OCI-M1 (cell line): ENCODE data around the gene NINJ1.

Experiments used
- DNase-seq: peaks from one replicate; lab custom pipeline; 2025; lab: John Stamatoyannopoulos, UW

The NINJ1 gene

DNA sequence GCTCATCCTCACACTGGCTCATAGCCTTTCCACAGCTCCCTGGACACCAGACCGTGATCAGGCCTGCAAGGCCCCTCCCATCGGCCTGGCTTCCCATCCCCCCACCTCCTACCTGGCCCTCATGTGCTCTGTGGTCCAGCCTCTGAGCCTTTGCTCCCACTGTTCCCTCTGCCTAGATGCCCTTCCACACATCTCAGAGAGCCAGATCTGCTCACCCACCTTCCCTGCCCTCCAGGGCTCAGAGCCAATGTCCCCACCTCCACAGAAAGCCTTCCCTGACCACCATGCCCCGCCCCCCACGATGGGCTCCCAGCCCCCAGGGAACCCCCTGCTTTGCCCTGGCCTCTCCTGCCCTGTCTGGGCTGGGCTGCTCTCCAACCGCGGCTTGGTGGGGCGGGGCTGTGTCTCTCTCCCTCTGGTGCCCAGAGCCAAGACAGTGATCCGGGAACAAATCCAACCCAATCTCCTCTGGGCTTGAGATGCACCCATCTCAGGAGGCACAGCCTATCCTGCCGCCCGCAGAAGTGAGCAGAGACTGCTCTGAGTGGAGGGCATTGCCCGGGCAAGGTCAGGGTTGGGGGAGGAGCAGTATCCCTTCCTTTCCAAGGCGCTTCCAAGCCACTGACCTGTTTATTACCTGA is 1.6 kb downstream of the NINJ1 start:
- no peak for DNase-seq

DNA sequence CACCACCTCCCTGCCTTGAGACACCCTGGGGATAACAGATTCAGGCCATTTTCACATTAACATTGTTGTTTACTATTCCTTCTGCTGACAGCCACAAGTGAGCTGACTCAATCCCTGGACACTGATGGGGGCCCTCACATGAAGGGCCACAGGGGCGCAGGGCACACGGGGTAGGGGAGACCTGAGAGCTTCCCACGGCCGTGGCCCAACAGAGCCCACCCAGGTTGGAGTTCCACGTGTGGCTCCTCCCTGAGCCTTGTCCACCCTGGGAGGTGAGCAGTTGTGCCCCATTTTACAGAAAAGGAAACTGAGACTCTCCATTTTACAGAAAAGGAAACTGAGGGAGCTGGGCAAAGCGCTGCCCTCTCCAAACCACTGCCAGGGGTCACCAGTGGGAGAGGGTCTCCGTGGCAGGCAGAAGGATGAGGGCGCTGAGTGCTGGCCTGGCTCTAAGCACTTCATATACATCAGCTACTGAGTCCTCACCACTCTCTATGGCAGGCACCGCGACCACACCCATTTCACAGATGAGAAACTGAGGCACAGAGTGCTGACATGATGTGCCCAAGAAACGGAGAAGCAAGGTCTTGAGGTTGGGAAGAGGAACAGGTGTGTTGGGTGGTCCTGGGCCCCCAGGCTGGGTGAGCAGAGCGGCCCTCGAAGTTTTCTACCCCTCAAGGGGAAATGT is 2.3 kb downstream of the NINJ1 start:
- no peak for DNase-seq

- no peak for DNase-seq
Measured at GRCh38 chr9:93130861-93131481, 3.1 kb downstream of the NINJ1 start.

- DNase-seq: no peak
Measured at GRCh38 chr9:93129691-93130500, 4.2 kb downstream of the NINJ1 start.

DNA sequence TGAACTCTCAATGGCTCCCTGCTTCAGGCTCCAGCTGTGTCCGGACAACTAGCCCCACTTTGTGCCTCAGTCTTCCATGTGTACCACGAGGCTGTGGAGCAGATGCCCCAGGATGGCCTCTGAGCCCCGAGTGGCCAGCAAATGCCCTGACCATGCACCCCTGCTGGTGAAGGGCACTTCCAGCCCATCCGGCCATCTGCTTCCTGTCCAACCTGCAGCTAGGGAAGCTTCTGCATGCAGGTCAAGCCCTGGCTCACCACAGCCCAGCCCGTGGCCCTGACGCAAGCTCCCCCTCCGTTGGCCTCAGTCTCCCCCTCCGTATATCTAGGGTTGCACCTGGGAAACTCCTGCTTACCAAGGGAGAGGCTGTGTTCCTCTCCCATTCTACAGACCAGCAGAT is 4.8 kb downstream of the NINJ1 start:
- DNase-seq: no peak

- no peak for DNase-seq
Measured at GRCh38 chr9:93128715-93129224, 5.3 kb downstream of the NINJ1 start.

DNA sequence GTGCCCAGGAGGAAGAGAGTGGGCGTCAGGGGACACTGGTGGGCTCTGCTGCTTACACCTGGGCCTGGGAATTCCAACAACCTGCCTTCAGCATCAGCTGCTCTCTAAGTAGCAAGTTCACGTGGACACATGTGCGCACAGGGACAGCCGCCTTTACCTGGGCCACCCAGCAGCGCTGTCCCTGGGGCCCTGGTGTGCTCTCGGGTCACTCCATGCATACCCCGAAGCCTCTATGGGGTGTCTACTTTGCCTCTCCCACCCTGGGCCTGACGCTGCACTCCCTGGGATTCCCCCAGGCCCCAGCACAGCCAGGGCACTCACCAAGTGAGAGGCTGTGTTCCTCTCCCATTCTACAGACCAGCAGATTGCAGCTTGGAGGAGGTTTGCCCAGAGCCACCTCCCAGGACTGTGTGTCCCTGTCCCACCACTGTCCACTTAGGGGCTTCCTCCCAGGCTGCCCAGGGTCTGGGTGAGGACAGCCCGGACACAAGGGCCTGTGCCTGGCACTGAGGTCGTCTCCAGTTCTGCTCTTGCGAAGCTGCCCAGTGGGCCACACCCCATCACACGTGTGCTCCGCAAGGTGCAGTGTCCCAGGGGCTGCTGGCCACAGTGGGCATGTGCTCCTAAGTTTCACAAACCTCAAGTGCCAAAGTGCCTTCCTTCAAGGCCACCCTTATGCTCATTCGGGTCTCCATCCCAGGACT is 5.9 kb downstream of the NINJ1 start:
- DNase-seq: no peak

DNA sequence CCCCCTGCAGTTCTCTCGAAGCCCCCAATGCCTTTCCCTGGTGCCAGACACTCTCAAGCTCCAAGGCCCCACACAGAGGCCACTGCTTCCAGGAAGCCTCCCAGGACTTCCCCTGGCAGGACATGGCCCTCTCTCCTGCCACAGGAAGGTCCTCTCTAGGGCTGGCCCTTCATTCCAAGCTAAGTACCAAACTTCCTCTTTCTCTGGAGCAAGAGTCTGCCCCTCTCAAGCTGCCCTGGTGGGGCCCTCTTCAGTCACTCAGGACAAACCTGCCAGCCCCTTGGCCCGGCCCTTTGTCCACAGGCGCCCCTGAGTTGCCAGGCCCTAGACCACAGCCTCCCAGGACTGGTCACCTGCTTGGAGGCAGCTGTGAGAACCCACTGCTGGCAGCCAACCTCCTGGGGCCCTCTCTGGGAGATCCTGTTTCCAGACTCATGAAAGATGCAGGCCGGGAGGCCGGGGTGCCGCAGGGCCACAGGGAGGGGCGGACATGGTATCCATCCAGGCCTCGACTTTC is 6.6 kb downstream of the NINJ1 start:
- peak; percentile 46 for DNase-seq

GRCh38 chr9:93126825-93127368 is 7.2 kb downstream of the NINJ1 start:
- DNase-seq: no peak

DNA sequence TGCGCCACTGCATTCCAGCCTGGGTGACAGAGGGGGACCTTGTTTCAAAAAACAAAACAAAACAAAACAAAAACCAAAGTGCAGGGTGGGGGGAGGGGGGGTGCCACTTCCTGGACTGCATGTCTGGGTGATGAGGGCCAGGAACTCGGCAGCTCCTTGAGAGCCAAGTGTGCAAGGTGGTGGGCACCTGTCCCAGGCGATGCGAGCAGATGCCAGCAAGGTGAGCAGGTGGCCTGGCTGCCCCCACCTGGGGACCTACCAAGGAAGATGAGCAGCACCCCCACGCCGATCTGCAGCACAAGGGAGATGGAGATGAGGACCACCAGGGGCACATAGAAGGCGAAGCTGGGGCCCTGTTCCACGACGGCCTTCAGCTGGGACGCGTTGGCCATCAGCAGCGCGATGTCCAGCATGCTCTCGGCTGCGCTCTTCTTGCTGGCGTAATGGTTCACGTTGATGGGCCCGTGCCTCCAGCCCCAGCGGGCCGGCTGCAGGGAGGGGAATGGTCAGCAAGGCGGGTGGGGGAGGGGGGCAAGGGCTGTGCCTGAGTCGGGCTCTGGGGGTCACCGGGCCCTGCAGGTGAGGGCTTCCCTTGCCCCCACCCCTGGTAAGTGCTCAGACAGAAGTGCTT is 7.8 kb downstream of the NINJ1 start:
- no peak for DNase-seq

DNA sequence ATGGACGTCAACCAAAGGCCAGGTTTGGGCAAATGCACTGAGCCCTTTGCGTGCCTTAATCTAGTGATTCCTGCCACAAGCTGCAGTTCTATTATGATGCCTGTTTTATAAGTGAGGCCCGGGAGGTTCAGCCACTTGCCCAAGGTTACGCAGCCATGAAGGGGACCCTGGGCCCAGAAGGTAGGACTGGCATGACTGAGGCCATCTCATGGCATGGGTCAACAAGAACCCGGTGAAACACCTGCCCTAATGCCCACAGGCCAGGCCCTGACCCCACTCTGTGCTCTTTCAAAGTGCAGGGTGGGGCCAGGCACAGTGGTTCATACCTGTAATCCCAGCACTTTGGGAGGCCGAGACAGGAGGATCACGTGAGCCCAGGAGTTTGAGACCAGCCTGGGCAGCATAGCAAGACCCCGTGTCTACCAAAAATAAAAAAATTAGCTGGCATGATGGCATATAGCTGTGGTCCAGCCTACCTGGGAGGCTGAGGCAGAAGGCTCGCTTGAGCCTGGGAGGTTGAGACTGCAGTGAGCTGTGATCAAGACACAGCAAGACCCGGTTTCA is 8.6 kb downstream of the NINJ1 start:
- no peak for DNase-seq

GRCh38 chr9:93124793-93125192 is 9.3 kb downstream of the NINJ1 start:
- no peak for DNase-seq

GRCh38 chr9:93123561-93124283 is 10.3 kb downstream of the NINJ1 start:
- no peak for DNase-seq

GRCh38 chr9:93122721-93123221 is 11.3 kb downstream of the NINJ1 start:
- no peak for DNase-seq

- DNase-seq: no peak
Measured at GRCh38 chr9:93121316-93122241, 12.5 kb downstream of the NINJ1 start.

DNA sequence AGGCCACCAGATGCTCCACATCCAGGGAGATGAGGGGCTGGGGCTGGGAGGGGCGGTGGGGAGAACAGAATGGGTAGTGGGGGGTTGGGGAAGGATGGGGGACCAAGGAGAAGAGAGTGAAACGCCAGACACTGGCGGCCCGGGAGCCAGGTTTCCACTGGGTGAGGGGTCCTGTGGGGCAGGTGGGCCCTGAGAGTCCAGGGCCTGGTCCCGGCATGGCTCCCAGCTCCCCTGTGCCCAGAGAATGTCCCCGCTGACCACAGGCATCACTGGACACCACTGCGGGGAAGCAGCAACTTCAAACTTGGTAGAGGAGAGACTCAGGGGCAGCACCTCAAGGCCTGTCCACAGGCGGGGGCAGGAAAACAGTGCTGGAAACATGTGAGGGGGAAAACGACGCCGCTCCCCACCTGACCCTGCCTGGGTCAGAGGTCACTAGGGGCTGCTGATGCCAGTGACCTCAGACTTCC is 13.2 kb downstream of the NINJ1 start:
- DNase-seq: no peak

- peak; percentile 97 for DNase-seq
Measured at GRCh38 chr9:93119953-93120845, 13.9 kb downstream of the NINJ1 start.

DNA sequence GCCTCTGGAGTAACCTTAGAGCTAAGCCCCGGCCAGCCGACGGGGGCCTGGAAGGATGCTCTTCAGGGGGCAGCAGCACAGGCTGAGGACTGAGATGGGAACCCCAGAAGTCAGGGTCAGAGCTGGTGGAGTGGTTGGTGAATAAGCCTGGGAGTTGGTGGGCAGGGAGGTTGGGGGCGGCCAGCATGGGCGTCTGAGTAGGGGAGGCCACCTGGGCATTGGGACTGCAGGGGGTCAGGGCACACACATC is 14.4 kb downstream of the NINJ1 start:
- DNase-seq: no peak
